H1 (cell line): ENCODE measurements around the gene TYW1B. TPM values are rescaled to one million over a fixed set of nuclear protein-coding genes. Genes with fewer than 3 reads are reported as not detected.
A peak's percentile ranks its signal among the peaks of the same experiment; 100 is the strongest.
"Not testable (repeated sequence)": the region's sequence is repeated elsewhere in the genome, so short reads cannot be mapped to it uniquely, and the experiment has no call there.

ENCODE experiments used
- CTCF ChIA-PET: fragments of 300-600 bp; sonication (Branson Sonifier 250); formaldehyde crosslinking; loops from one replicate; lab custom pipeline; 2021; ENCODE audit not compliant: partially characterized antibody; lab: Charles Lee
- POLR2A ChIA-PET: fragments of 300-600 bp; sonication (Branson Sonifier 250); formaldehyde crosslinking; loops from one replicate; lab custom pipeline; 2021; ENCODE audit warnings: inconsistent platforms; ENCODE audit not compliant: partially characterized antibody; lab: Charles Lee
- DNase-seq, 2 experiments: peaks; one replicate each; pipeline versions ENCODE4 v3.0.0 to v3.0.0-alpha.2; 2010 to 2022; ENCODE audit warnings: low spot score in 2 of 2, low read depth in 1 of 2, mixed read lengths in 1 of 2
- FAIRE-seq: peaks from 2 replicates; lab custom pipeline; 2011; peaks lifted over from hg19 to GRCh38; lab: Jason Lieb, UNC
- H2AFZ ChIP-seq: 2 replicates; pipeline ENCODE4 v1.8.1; 2012; ENCODE audit warnings: low read length, inconsistent platforms
- H2AK5ac ChIP-seq: 2 replicates; pipeline ENCODE4 v1.6.1; 2013; ENCODE audit warnings: low read depth, low read length
- H2BK120ac ChIP-seq: replicated peaks from 2 replicates; pipeline ENCODE3; 2013; ENCODE audit warnings: low read depth, low read length, inconsistent platforms
- H2BK12ac ChIP-seq: 2 replicates; pipeline ENCODE4 v1.6.1; 2013; ENCODE audit warnings: low read depth, low read length
- H2BK15ac ChIP-seq: 2 replicates; pipeline ENCODE4 v1.6.1; 2013; ENCODE audit warnings: low read length
- H2BK20ac ChIP-seq: 2 replicates; pipeline ENCODE4 v1.6.1; 2013; ENCODE audit warnings: low read length
- H2BK5ac ChIP-seq: 2 replicates; pipeline ENCODE4 v1.6.1; 2013; ENCODE audit warnings: low read depth, low read length
- H3K14ac ChIP-seq: 2 replicates; pipeline ENCODE4 v1.6.1; 2013; ENCODE audit warnings: inconsistent platforms; ENCODE audit not compliant: insufficient read length
- H3K18ac ChIP-seq: 2 replicates; pipeline ENCODE4 v1.6.1; 2013; ENCODE audit warnings: low read length; ENCODE audit errors: extremely low read depth
- H3K23ac ChIP-seq: 2 replicates; pipeline ENCODE4 v1.6.1; 2013; ENCODE audit warnings: inconsistent platforms; ENCODE audit not compliant: insufficient read length
- H3K23me2 ChIP-seq: 2 replicates; pipeline ENCODE4 v1.6.1; 2013; ENCODE audit warnings: low read depth, low read length
- H3K27ac ChIP-seq: 2 replicates; pipeline ENCODE4 v1.6.1; 2011; ENCODE audit warnings: low read depth, low read length, inconsistent platforms
- H3K27me3 ChIP-seq, 4 experiments: replicated peaks in 1 of 4; 1 replicate in 1 of 4; 2 replicates in 3 of 4; pipeline versions ENCODE4 v1.6.1 to v1.8.1; 2011 to 2013; ENCODE audit warnings: low read length in 3 of 4, mild to moderate bottlenecking in 3 of 4, inconsistent platforms in 2 of 4, mixed read lengths in 2 of 4, moderate library complexity in 1 of 4; ENCODE audit not compliant: control insufficient read depth in 3 of 4, insufficient read depth in 3 of 4; ENCODE audit errors: extremely low read depth in 1 of 4
- H3K36me3 ChIP-seq, 4 experiments: 2 replicates each; pipeline versions ENCODE4 v1.6.1 to v1.8.1; 2011 to 2013; ENCODE audit warnings: mild to moderate bottlenecking in 4 of 4, low read length in 3 of 4, moderate library complexity in 2 of 4, control low read depth in 1 of 4, inconsistent platforms in 1 of 4; ENCODE audit not compliant: insufficient read depth in 4 of 4, control insufficient read depth in 2 of 4
- H3K4ac ChIP-seq: replicated peaks from 2 replicates; pipeline ENCODE3; 2013; ENCODE audit warnings: low read length, low read depth, mixed read lengths, inconsistent platforms; ENCODE audit not compliant: insufficient read length
- H3K4me1 ChIP-seq, 4 experiments: replicated peaks in 1 of 4; 1 replicate in 1 of 4; 2 replicates in 3 of 4; pipeline versions ENCODE4 v1.6.1 to v1.8.1; 2011 to 2013; ENCODE audit warnings: low read length in 3 of 4, inconsistent platforms in 2 of 4, mixed read lengths in 1 of 4; ENCODE audit not compliant: insufficient read depth in 4 of 4, control insufficient read depth in 3 of 4
- H3K4me2 ChIP-seq, 2 experiments: 2 replicates each; pipeline versions ENCODE4 v1.6.1 to v1.8.1; 2011 to 2013; ENCODE audit warnings: low read depth in 2 of 2, low read length in 2 of 2, control low read depth in 1 of 2, inconsistent platforms in 1 of 2, mild to moderate bottlenecking in 1 of 2; ENCODE audit not compliant: insufficient read depth in 1 of 2
- H3K4me3 ChIP-seq, 4 experiments: fragments of 200-600, 300-600 bp in 1 of 4; sonication (generic), shearing (Covaris generic), sonication (Bioruptor Twin) in 1 of 4; 2 replicates each; pipeline versions ENCODE4 v1.5.1 to v1.8.1; 2011 to 2016; ENCODE audit warnings: low read length in 4 of 4, low read depth in 3 of 4, control low read depth in 2 of 4, inconsistent platforms in 2 of 4, mild to moderate bottlenecking in 2 of 4, mixed read lengths in 1 of 4, moderate library complexity in 1 of 4; ENCODE audit not compliant: insufficient read depth in 2 of 4; ENCODE audit errors: extremely low read depth in 1 of 4
- H3K56ac ChIP-seq: replicated peaks from 2 replicates; pipeline ENCODE3; 2013; ENCODE audit warnings: low read depth, mild to moderate bottlenecking, mixed read lengths, low read length, inconsistent platforms; ENCODE audit not compliant: insufficient read length
- H3K79me1 ChIP-seq: 2 replicates; pipeline ENCODE4 v1.6.1; 2013; ENCODE audit warnings: low read depth, low read length, control low read depth
- H3K79me2 ChIP-seq, 2 experiments: 2 replicates each; pipeline versions ENCODE4 v1.6.1 to v1.8.1; 2012 to 2013; ENCODE audit warnings: low read length in 2 of 2, mild to moderate bottlenecking in 2 of 2, inconsistent platforms in 1 of 2; ENCODE audit not compliant: insufficient read depth in 2 of 2, control insufficient read depth in 1 of 2
- H3K9ac ChIP-seq, 4 experiments: replicated peaks in 1 of 4; 1 replicate in 1 of 4; 2 replicates in 3 of 4; pipeline versions ENCODE4 v1.6.1 to v1.8.1; 2011 to 2013; ENCODE audit warnings: low read depth in 3 of 4, low read length in 3 of 4, control low read depth in 2 of 4, mild to moderate bottlenecking in 2 of 4, moderate library complexity in 2 of 4, inconsistent platforms in 1 of 4; ENCODE audit errors: extremely low read depth in 1 of 4
- H3K9me3 ChIP-seq, 2 experiments: 2 replicates each; pipeline versions ENCODE4 v1.6.1 to v1.8.1; 2012 to 2013; ENCODE audit warnings: mild to moderate bottlenecking in 2 of 2, moderate library complexity in 2 of 2, control low read depth in 1 of 2, inconsistent platforms in 1 of 2, low read depth in 1 of 2, low read length in 1 of 2, mixed read lengths in 1 of 2; ENCODE audit not compliant: insufficient read depth in 2 of 2
- H4K20me1 ChIP-seq, 2 experiments: replicated peaks in 1 of 2; 2 replicates each; pipeline versions ENCODE3 to v1.8.1; 2011 to 2013; ENCODE audit warnings: inconsistent platforms in 2 of 2, low read length in 2 of 2, mild to moderate bottlenecking in 1 of 2; ENCODE audit not compliant: insufficient read depth in 2 of 2, control insufficient read depth in 1 of 2
- H4K5ac ChIP-seq: 2 replicates; pipeline ENCODE4 v1.6.1; 2013; ENCODE audit warnings: low read length, low read depth, mixed read lengths, inconsistent platforms; ENCODE audit not compliant: insufficient read length
- H4K8ac ChIP-seq: 2 replicates; pipeline ENCODE4 v1.8.0; 2013; ENCODE audit warnings: mild to moderate bottlenecking, moderate library complexity, low read length, inconsistent platforms; ENCODE audit not compliant: insufficient read depth; ENCODE audit errors: extremely low read depth
- H4K91ac ChIP-seq: replicated peaks from 2 replicates; pipeline ENCODE3; 2013; ENCODE audit warnings: low read length, mixed read lengths, inconsistent platforms; ENCODE audit not compliant: insufficient read length
- WGBS, 2 experiments: shearing (Covaris generic) in 1 of 2; methylation state at CpG; one replicate each; pipeline versions ENCODE4 v1.1.6 to v1.1.7; 2013 to 2015; ENCODE audit warnings: low lambda C conversion rate in 2 of 2, mixed read lengths in 2 of 2, inconsistent platforms in 1 of 2, low coverage in 1 of 2, missing lambda C conversion rate in 1 of 2; ENCODE audit not compliant: insufficient replicate concordance in 2 of 2, insufficient coverage in 1 of 2, insufficient read length in 1 of 2; ENCODE audit errors: extremely low coverage in 1 of 2, missing lambda C conversion rate in 1 of 2; 5-methylcytosine and 5-hydroxymethylcytosine counted together
- polyA plus RNA-seq, 7 experiments: library from polyadenylated mRNA; depleted of rRNA in 3 of 7; stranded (reverse) in 5 of 7; unstranded in 2 of 7; fragments of >200 nt in 5 of 7; fragments of 200-250 nt in 2 of 7; gene quantifications; 1 replicate in 5 of 7; 2 replicates in 1 of 7; 4 replicates in 1 of 7; pipeline versions ENCODE4 v1.2.1 to v1.2.3, GENCODE V29; 2011 to 2013; ENCODE audit warnings: missing spikeins in 2 of 7, mixed read lengths in 2 of 7
- total RNA-seq: library from RNA; stranded (reverse); fragmentation: NEBNext Ultra II Directional; extraction: Animal tissue kit (Norgen Biotek cat#: 25700); gene quantifications from 2 replicates; pipeline ENCODE4 v1.2.1, GENCODE V29; 2021

The TYW1B gene
- total and polyA plus RNA-seq, 2 of the 8 experiments (the other 6 are each of a cell fraction or from before 2014, with no cell fraction given) = 6.8 to 12.6 TPM

GRCh38 chr7:72730384-72730783 lies 97.6 kb downstream of the TYW1B start:
- H3K56ac ChIP-seq, H3K4me1 ChIP-seq, H2AFZ ChIP-seq, H2BK20ac ChIP-seq, H4K20me1 ChIP-seq, H3K27me3 ChIP-seq, H3K23ac ChIP-seq, H3K18ac ChIP-seq, H3K9ac ChIP-seq, H4K91ac ChIP-seq, H3K79me1 ChIP-seq, H3K14ac ChIP-seq, H3K4me2 ChIP-seq, H3K4me3 ChIP-seq, H2BK5ac ChIP-seq, H3K27ac ChIP-seq, FAIRE-seq, H4K8ac ChIP-seq, H3K9me3 ChIP-seq, H4K5ac ChIP-seq, H2BK15ac ChIP-seq, H2AK5ac ChIP-seq, H3K23me2 ChIP-seq, H3K4ac ChIP-seq, H2BK120ac ChIP-seq, POLR2A ChIA-PET, DNase-seq, H3K36me3 ChIP-seq, H2BK12ac ChIP-seq: not testable (repeated sequence)
- CTCF ChIA-PET = interaction anchor here (0.6 kb wide), 1 partner anchor 78 kb away, joined by 3 read pairs; no protein-coding TSS in a partner anchor
- H3K79me2 ChIP-seq = peaks cover 0 to 30% of the 10 kb centered on the region in 2 experiments; a peak in 2 of 4 replicates
- 88% methylated on average over 2 of the region's 2 CpGs; no CpG with 5 or more reads in 1 of the 2 experiments for WGBS, 2 experiments

- H3K56ac ChIP-seq, H3K18ac ChIP-seq, H2BK20ac ChIP-seq, CTCF ChIA-PET, H3K14ac ChIP-seq, H2BK15ac ChIP-seq, H2BK12ac ChIP-seq, H3K23ac ChIP-seq, H3K4me2 ChIP-seq, H3K4me1 ChIP-seq, H3K4ac ChIP-seq, H3K36me3 ChIP-seq, H4K20me1 ChIP-seq, H3K27me3 ChIP-seq, H3K4me3 ChIP-seq, H3K9ac ChIP-seq, H4K91ac ChIP-seq, H4K5ac ChIP-seq, H3K9me3 ChIP-seq, H3K27ac ChIP-seq, H2BK120ac ChIP-seq, H2BK5ac ChIP-seq, DNase-seq, H2AFZ ChIP-seq, H4K8ac ChIP-seq, POLR2A ChIA-PET, H3K23me2 ChIP-seq, H3K79me1 ChIP-seq: not testable (repeated sequence)
- peak overlapping the region; percentile 39; the same call in 1 of the 2 replicates for H2AK5ac ChIP-seq
- H3K79me2 ChIP-seq = peaks cover 0 to 30% of the 10 kb centered on the region in 2 experiments; a peak in 2 of 4 replicates
- peak; percentile 69 for FAIRE-seq
- WGBS, 2 experiments = 86% methylated on average over 2 of the region's 2 CpGs; no CpG with 5 or more reads in 1 of the 2 experiments
These were observed 98.9 kb downstream of the TYW1B start for GRCh38 chr7:72729130-72729529.
